H9 (cell line): ENCODE data around the gene TCF20. TPM values are rescaled to one million over a fixed set of nuclear protein-coding genes. Genes with fewer than 3 reads are reported as not detected.

Source experiments
- DNase-seq: peaks from one replicate; pipeline ENCODE4 v3.0.0-alpha.2; 2017
- H2AFZ ChIP-seq: one replicate; pipeline ENCODE4 v1.6.1; 2013; ENCODE audit warnings: mild to moderate bottlenecking, low read length, control low read depth, moderate library complexity
- H2AK5ac ChIP-seq: 2 replicates; pipeline ENCODE4 v1.6.1; 2013; ENCODE audit warnings: low read length, control low read depth, mixed read lengths; ENCODE audit not compliant: insufficient read length
- H2BK120ac ChIP-seq: one replicate; pipeline ENCODE4 v1.6.1; 2013; ENCODE audit warnings: low read depth, mild to moderate bottlenecking, low read length, control low read depth, inconsistent platforms; ENCODE audit not compliant: poor library complexity, severe bottlenecking
- H2BK12ac ChIP-seq: 2 replicates; pipeline ENCODE4 v1.6.1; 2013; ENCODE audit warnings: low read length, control low read depth, mixed read lengths, low read depth; ENCODE audit not compliant: insufficient read length
- H2BK15ac ChIP-seq: 2 replicates; pipeline ENCODE4 v1.6.1; 2013; ENCODE audit warnings: low read depth, low read length, control low read depth
- H2BK20ac ChIP-seq: one replicate; pipeline ENCODE4 v1.6.1; 2013; ENCODE audit warnings: low read depth, mild to moderate bottlenecking, low read length, control low read depth, inconsistent platforms; ENCODE audit not compliant: poor library complexity, severe bottlenecking
- H2BK5ac ChIP-seq: 2 replicates; pipeline ENCODE4 v1.6.1; 2013; ENCODE audit warnings: low read length, control low read depth, mixed read lengths; ENCODE audit not compliant: insufficient read length
- H3K14ac ChIP-seq: 2 replicates; pipeline ENCODE4 v1.6.1; 2013; ENCODE audit warnings: low read length, control low read depth; ENCODE audit not compliant: insufficient read depth
- H3K18ac ChIP-seq: 2 replicates; pipeline ENCODE4 v1.6.1; 2013; ENCODE audit warnings: low read depth, mild to moderate bottlenecking, mixed read lengths, low read length, control low read depth; ENCODE audit not compliant: insufficient read length
- H3K23ac ChIP-seq: 2 replicates; pipeline ENCODE4 v1.6.1; 2013; ENCODE audit warnings: low read length, control low read depth, mixed read lengths, low read depth; ENCODE audit not compliant: insufficient read length
- H3K23me2 ChIP-seq: 2 replicates; pipeline ENCODE4 v1.6.1; 2013; ENCODE audit warnings: low read depth, mild to moderate bottlenecking, mixed read lengths, low read length, control low read depth; ENCODE audit not compliant: insufficient read length, poor library complexity, severe bottlenecking
- H3K27ac ChIP-seq: 2 replicates; pipeline ENCODE4 v1.5.1; 2013; ENCODE audit warnings: low read length, control low read depth, mixed read lengths, low read depth; ENCODE audit not compliant: insufficient read length
- H3K27me3 ChIP-seq: 2 replicates; pipeline ENCODE4 v1.6.1; 2013; ENCODE audit warnings: low read length, control low read depth, inconsistent platforms; ENCODE audit not compliant: insufficient read depth
- H3K4ac ChIP-seq: 2 replicates; pipeline ENCODE4 v1.6.1; 2013; ENCODE audit warnings: low read depth, mild to moderate bottlenecking, control low read depth, inconsistent platforms, low read length, moderate library complexity
- H3K4me1 ChIP-seq: 2 replicates; pipeline ENCODE4 v1.6.1; 2013; ENCODE audit warnings: low read length, control low read depth, inconsistent platforms; ENCODE audit not compliant: insufficient read depth
- H3K4me2 ChIP-seq: 2 replicates; pipeline ENCODE4 v1.6.1; 2013; ENCODE audit warnings: low read length, control low read depth, mixed read lengths; ENCODE audit not compliant: insufficient read length, insufficient read depth
- H3K56ac ChIP-seq: 2 replicates; pipeline ENCODE4 v1.6.1; 2013; ENCODE audit warnings: low read depth, mild to moderate bottlenecking, mixed read lengths, low read length, control low read depth; ENCODE audit not compliant: insufficient read length
- H3K79me1 ChIP-seq: 2 replicates; pipeline ENCODE4 v1.6.1; 2013; ENCODE audit warnings: low read depth, mild to moderate bottlenecking, moderate library complexity, low read length, control low read depth, inconsistent platforms; ENCODE audit not compliant: insufficient read depth, poor library complexity, severe bottlenecking
- H3K79me2 ChIP-seq: 2 replicates; pipeline ENCODE4 v1.6.1; 2013; ENCODE audit warnings: low read length, control low read depth, inconsistent platforms; ENCODE audit not compliant: insufficient read depth
- H3K9ac ChIP-seq: 2 replicates; pipeline ENCODE4 v1.6.1; 2013; ENCODE audit warnings: low read length, control low read depth, mixed read lengths; ENCODE audit not compliant: insufficient read length; ENCODE audit errors: extremely low read depth
- H3K9me3 ChIP-seq: one replicate; pipeline ENCODE4 v1.6.1; 2013; ENCODE audit warnings: low read depth, low read length, inconsistent platforms; ENCODE audit not compliant: control insufficient read depth
- H3T11ph ChIP-seq: one replicate; pipeline ENCODE4 v1.6.1; 2013; ENCODE audit warnings: mild to moderate bottlenecking, low read length, control low read depth, inconsistent platforms
- H4K20me1 ChIP-seq: one replicate; pipeline ENCODE4 v1.6.1; 2013; ENCODE audit not compliant: control insufficient read depth, insufficient read length, insufficient read depth
- H4K5ac ChIP-seq: 2 replicates; pipeline ENCODE4 v1.6.1; 2013; ENCODE audit warnings: low read depth, mild to moderate bottlenecking, mixed read lengths, low read length, control low read depth; ENCODE audit not compliant: insufficient read length
- H4K8ac ChIP-seq: replicated peaks from 2 replicates; pipeline ENCODE4 v1.6.1; 2013; ENCODE audit warnings: low read length, control low read depth, mixed read lengths, low read depth; ENCODE audit not compliant: insufficient read length
- H4K91ac ChIP-seq: 2 replicates; pipeline ENCODE4 v1.6.1; 2013; ENCODE audit warnings: low read depth, mild to moderate bottlenecking, moderate library complexity, mixed read lengths, low read length, control low read depth; ENCODE audit not compliant: insufficient read length
- H3K27ac Mint-ChIP-seq, 3 experiments: 2 replicates in 2 of 3; 3 replicates in 1 of 3; pipeline ENCODE4 v1.8.0; 2020 to 2021; ENCODE audit warnings: mixed read lengths in 3 of 3, mild to moderate bottlenecking in 1 of 3, moderate library complexity in 1 of 3
- H3K27me3 Mint-ChIP-seq: 2 replicates; pipeline ENCODE4 v1.8.0; 2021; ENCODE audit warnings: low read depth, mild to moderate bottlenecking, moderate library complexity, mixed read lengths
- H3K36me3 Mint-ChIP-seq, 3 experiments: 2 replicates in 2 of 3; 3 replicates in 1 of 3; pipeline ENCODE4 v1.8.0; 2020 to 2021; ENCODE audit warnings: low read depth in 3 of 3, mixed read lengths in 3 of 3; ENCODE audit not compliant: insufficient read depth in 1 of 3
- H3K4me1 Mint-ChIP-seq, 2 experiments: 2 replicates each; pipeline ENCODE4 v1.8.0; 2020; ENCODE audit warnings: mixed read lengths in 2 of 2
- H3K4me3 Mint-ChIP-seq, 2 experiments: 2 replicates in 1 of 2; 3 replicates in 1 of 2; pipeline ENCODE4 v1.8.0; 2020 to 2021; ENCODE audit warnings: mild to moderate bottlenecking in 2 of 2, mixed read lengths in 2 of 2, moderate library complexity in 1 of 2
- H3K9me3 Mint-ChIP-seq, 2 experiments: 2 replicates in 1 of 2; 3 replicates in 1 of 2; pipeline ENCODE4 v1.8.0; 2020; ENCODE audit warnings: mild to moderate bottlenecking in 2 of 2, mixed read lengths in 2 of 2, moderate library complexity in 1 of 2
- WGBS: extraction: QIAGEN DNeasy Blood & Tissue Kit; methylation state at CpG from one replicate; pipeline ENCODE4 v1.1.7; 2013; ENCODE audit warnings: missing lambda C conversion rate, low lambda C conversion rate, mixed read lengths; ENCODE audit not compliant: insufficient read length; ENCODE audit errors: extremely low coverage; 5-methylcytosine and 5-hydroxymethylcytosine counted together
- long read RNA-seq: library from polyadenylated mRNA; unstranded; transcript quantifications from one replicate; pipeline ENCODE4 v2.0.0, GENCODE V29; 2020
- total RNA-seq: library from RNA; stranded (reverse); gene quantifications from 2 replicates; pipeline ENCODE4 v1.2.1, GENCODE V29; 2021
- TF ChIP-seq, protein P1 (sequence below): fragments of 200-600 bp; sonication (generic); conservative IDR thresholded peaks from 3 replicates; pipeline ENCODE4 v1.8.0; 2021; ENCODE audit warnings: antibody characterized with exemption, mild to moderate bottlenecking

The TCF20 gene
- 75.6 and 76.5 TPM in 2 replicates for total RNA-seq
- long read RNA-seq, full-length matches to known transcripts = 3 of 7 reads
- long read RNA-seq, partial matches to known transcripts = 0 of 7 reads
- long read RNA-seq, other reads (novel, unspliced or antisense) = 4 of 7 reads

DNA sequence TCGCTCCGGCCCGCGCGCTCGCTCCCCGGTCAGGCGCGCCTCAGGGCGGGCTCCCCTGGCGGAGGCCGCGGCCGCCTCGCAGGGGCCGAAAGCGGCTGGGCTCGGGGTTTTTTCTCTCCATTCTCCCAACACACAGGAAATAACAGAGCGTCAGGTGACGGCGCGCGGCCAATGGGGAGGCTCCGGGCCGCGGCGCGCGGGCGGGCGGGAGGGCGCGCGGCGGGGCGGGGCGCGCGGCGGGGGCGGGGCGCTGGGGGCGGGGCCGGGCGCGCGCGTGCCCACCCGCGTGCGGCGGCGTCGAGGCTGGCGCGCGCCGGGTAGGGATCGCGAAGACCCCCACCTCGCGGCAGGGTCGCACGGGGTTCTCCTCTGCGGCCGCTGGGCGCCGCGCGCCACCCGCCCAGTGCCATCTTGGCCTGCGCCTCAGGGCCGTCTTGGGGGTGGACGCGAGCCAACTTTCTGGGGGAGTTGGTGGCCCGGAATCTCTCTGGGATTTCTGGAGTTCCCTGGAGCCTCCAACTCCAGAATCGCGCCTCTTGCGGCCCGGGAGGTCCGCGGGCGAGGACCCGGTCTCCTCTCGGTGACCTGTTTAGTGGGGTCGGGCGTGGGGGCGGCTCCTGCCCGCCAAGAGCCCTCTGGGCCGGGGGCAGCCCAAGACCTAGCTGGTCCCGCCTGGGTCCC is at the start of gene TCF20:
TCF20 (minus strand) TSS at position 144 of the 681 bp plus-strand sequence. CDS start 55,348 bp downstream, outside the sequence.
- Mint-ChIP-seq H3K9me3 (peaks cover 0 to 4% of the 10 kb centered on the region in 2 experiments; a peak in 3 of 5 replicates), H3K27me3 (peaks cover 32% of the 10 kb centered on the region), H3K36me3 (peaks cover 0 to 5% (median 4%) of the 10 kb centered on the region in 3 experiments; a peak in 6 of 7 replicates), H3K4me1 (peaks cover 38% of the 10 kb centered on the region in 2 experiments), H3K27ac (peak within 1 kb of the TSS in 2 of 3 experiments; percentile 35 to 92; a peak in 3 of 7 replicates), H3K4me3 (peak within 1 kb of the TSS; percentile 89 to 93)
- peaks cover 6% of the 10 kb centered on the region for H3K4me1 ChIP-seq
- no peaks in the 10 kb centered on the region for H4K20me1 ChIP-seq
- H2BK20ac ChIP-seq = no peak within 1 kb of the TSS
- H2BK15ac ChIP-seq = no peak within 1 kb of the TSS; the same call in 1 of the 2 replicates
- H3T11ph ChIP-seq = no peak within 1 kb of the TSS
- no peak within 1 kb of the TSS for H2BK12ac ChIP-seq
- H3K9ac ChIP-seq = peak within 1 kb of the TSS; percentile 68
- no peak within 1 kb of the TSS for H2AFZ ChIP-seq
- H3K27ac ChIP-seq = no peak within 1 kb of the TSS
- DNase-seq = no peak
- 0 out of 2 replicates have a peak, but pooled peaks cover 3% of the 10 kb centered on the region for H3K27me3 ChIP-seq
- peak within 1 kb of the TSS; percentile 36 for H3K18ac ChIP-seq
- no peak within 1 kb of the TSS for H2AK5ac ChIP-seq
- H3K9me3 ChIP-seq = no peaks in the 10 kb centered on the region
- H4K8ac ChIP-seq = no peak within 1 kb of the TSS
- H4K5ac ChIP-seq = no peak within 1 kb of the TSS
- H3K4ac ChIP-seq = no peak within 1 kb of the TSS
- peak within 1 kb of the TSS; percentile 82 for H3K4me2 ChIP-seq
- TF ChIP-seq, protein P1, sequence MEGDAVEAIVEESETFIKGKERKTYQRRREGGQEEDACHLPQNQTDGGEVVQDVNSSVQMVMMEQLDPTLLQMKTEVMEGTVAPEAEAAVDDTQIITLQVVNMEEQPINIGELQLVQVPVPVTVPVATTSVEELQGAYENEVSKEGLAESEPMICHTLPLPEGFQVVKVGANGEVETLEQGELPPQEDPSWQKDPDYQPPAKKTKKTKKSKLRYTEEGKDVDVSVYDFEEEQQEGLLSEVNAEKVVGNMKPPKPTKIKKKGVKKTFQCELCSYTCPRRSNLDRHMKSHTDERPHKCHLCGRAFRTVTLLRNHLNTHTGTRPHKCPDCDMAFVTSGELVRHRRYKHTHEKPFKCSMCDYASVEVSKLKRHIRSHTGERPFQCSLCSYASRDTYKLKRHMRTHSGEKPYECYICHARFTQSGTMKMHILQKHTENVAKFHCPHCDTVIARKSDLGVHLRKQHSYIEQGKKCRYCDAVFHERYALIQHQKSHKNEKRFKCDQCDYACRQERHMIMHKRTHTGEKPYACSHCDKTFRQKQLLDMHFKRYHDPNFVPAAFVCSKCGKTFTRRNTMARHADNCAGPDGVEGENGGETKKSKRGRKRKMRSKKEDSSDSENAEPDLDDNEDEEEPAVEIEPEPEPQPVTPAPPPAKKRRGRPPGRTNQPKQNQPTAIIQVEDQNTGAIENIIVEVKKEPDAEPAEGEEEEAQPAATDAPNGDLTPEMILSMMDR = no peak
- peak within 1 kb of the TSS; percentile 37; the same call in 1 of the 2 replicates for H3K14ac ChIP-seq
- no peak within 1 kb of the TSS for H2BK5ac ChIP-seq
- peaks cover 19% of the 10 kb centered on the region; the same call in 1 of the 2 replicates for H3K79me2 ChIP-seq
- H3K23ac ChIP-seq = no peak within 1 kb of the TSS
- no peak within 1 kb of the TSS for H3K56ac ChIP-seq
- WGBS = no CpG with 5 or more reads among the region's 91 CpGs
- H3K79me1 ChIP-seq = peaks cover 6% of the 10 kb centered on the region
- H3K23me2 ChIP-seq = peaks cover 7% of the 10 kb centered on the region
- H2BK120ac ChIP-seq = peak within 1 kb of the TSS; percentile 69
- H4K91ac ChIP-seq = no peak within 1 kb of the TSS
